Transverse colon (tissue), 4 donors: ENCODE results near the gene TIGAR. TPM values are rescaled to one million over a fixed set of nuclear protein-coding genes. Genes with fewer than 3 reads are reported as not detected.

Source experiments
- DNase-seq: peaks from one replicate; pipeline ENCODE4 v3.0.0-alpha.2; 2019
- H3K27ac ChIP-seq, 4 donors: fragments of 200-600 bp; sonication (generic); 2 replicates each; pipeline ENCODE4 v1.5.1; 2016 to 2018; ENCODE audit warnings: inconsistent platforms in 4 of 4
- H3K27me3 ChIP-seq: fragments of 200-600 bp; sonication (generic); 2 replicates; pipeline ENCODE4 v1.5.1; 2017; ENCODE audit warnings: inconsistent platforms
- H3K36me3 ChIP-seq, 4 donors: fragments of 200-600 bp; sonication (generic); 2 replicates each; pipeline ENCODE4 v1.5.1; 2017 to 2019; ENCODE audit warnings: inconsistent platforms in 4 of 4
- H3K4me1 ChIP-seq, 4 donors: fragments of 200-600 bp; sonication (generic); 2 replicates each; pipeline ENCODE4 v1.5.1; 2017 to 2020; ENCODE audit warnings: inconsistent platforms in 4 of 4
- H3K4me3 ChIP-seq, 4 donors: fragments of 200-600 bp; sonication (generic); 1 replicate in 1 of 4; 2 replicates in 3 of 4; pipeline versions ENCODE4 v1.5.1 to v1.6.1; 2017 to 2019; ENCODE audit warnings: inconsistent platforms in 4 of 4
- H3K9me3 ChIP-seq, 2 donors: fragments of 200-600 bp; sonication (generic); 2 replicates each; pipeline ENCODE4 v1.5.1; 2017 to 2019; ENCODE audit warnings: inconsistent platforms in 2 of 2
- EP300 ChIP-seq: sonication (generic); formaldehyde crosslinking; IDR thresholded peaks from one replicate; pipeline ENCODE4 v1.6.1; 2017; ENCODE audit warnings: antibody characterized with exemption, low read depth
- POLR2A ChIP-seq: fragments of 450-650 bp; IDR thresholded peaks from one replicate; pipeline ENCODE4 v1.6.1; 2016; ENCODE audit warnings: antibody characterized with exemption, mild to moderate bottlenecking, moderate library complexity
- POLR2AphosphoS5 ChIP-seq, 3 donors: sonication (generic); formaldehyde crosslinking; IDR thresholded peaks; one replicate each; pipeline ENCODE4 v1.6.1; 2016; ENCODE audit warnings: antibody characterized with exemption in 3 of 3
- WGBS, 2 donors: methylation state at CpG; one replicate each; pipeline ENCODE4 v1.1.5; 2018; ENCODE audit warnings: low coverage in 1 of 2; 5-methylcytosine and 5-hydroxymethylcytosine counted together
- in situ Hi-C, 4 donors: fragments of 200-750 bp; cut with MboI; loops; one replicate each; pipeline versions ENCODE4 v1.15.0 to v1.15.1; 2017; ENCODE audit warnings: low sequenced_read_pairs in 3 of 4, low pct_ligation_motif_present in 1 of 4, low pct_unique_long_range_greater_than_20kb in 1 of 4
- intact Hi-C: fragments of 100-400 bp; cut with DNase I; formaldehyde crosslinking; loops from one replicate; pipeline ENCODE4 v1.15.1; 2023; ENCODE audit warnings: low total_unique reads
- total RNA-seq, 4 donors: library from RNA; depleted of rRNA; stranded (reverse); fragments of >200 nt; gene quantifications; one replicate each; pipeline ENCODE4 v1.1.0, GENCODE V29; 2016
- TF ChIP-seq, protein P1 (sequence below), 5 experiments: fragments of 200-600 bp in 3 of 5; fragments of 450-650 bp in 2 of 5; sonication (generic) in 3 of 5; IDR thresholded peaks; 1 replicate in 2 of 5; 2 replicates in 3 of 5; pipeline ENCODE4 v1.5.1; 2016 to 2017; ENCODE audit warnings: antibody characterized with exemption in 5 of 5, inconsistent platforms in 3 of 5, mild to moderate bottlenecking in 2 of 5, moderate library complexity in 1 of 5

Gene TIGAR
- total RNA-seq, 4 donors from 2014 or later: 2.6 to 26.6 (median 4.4) TPM

DNA sequence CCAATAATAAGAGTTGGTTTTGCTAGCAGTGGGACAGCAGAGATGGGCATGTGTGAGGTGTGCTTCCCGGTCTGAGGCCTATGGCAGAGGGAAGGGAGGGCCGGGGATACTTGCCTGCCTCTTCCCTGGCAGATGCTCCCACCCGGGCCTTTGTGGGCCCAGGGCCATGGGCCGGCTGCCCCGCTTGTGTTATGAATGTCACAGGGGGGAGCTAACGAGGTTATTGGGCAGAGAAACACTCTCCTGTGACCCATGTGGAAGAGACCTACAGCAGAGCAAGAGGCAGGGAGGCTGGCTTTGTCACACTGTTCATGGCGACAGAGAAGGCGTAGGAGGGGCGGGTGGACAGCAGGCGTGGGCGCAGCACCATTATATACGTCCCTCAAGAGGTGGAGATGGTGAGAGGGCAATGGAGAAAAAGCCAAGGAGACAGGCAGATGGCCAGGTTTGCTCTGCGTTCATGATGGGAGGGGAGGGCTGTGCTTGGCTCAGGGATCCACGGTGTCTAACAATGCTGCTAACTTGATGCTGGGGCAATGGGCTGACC is 34.2 kb upstream of the TIGAR start:
- peak overlapping the region; percentile 68 to 74 (median 69) for H3K27ac ChIP-seq
- intact Hi-C loops: no loop called here
- H3K36me3 ChIP-seq: peaks cover 0 to 36% (median 13%) of the 10 kb centered on the region in 4 donors
- 69 to 71% methylated on average over 7 to 14 of the region's 14 CpGs for WGBS, 2 donors
- TF ChIP-seq, protein P1, sequence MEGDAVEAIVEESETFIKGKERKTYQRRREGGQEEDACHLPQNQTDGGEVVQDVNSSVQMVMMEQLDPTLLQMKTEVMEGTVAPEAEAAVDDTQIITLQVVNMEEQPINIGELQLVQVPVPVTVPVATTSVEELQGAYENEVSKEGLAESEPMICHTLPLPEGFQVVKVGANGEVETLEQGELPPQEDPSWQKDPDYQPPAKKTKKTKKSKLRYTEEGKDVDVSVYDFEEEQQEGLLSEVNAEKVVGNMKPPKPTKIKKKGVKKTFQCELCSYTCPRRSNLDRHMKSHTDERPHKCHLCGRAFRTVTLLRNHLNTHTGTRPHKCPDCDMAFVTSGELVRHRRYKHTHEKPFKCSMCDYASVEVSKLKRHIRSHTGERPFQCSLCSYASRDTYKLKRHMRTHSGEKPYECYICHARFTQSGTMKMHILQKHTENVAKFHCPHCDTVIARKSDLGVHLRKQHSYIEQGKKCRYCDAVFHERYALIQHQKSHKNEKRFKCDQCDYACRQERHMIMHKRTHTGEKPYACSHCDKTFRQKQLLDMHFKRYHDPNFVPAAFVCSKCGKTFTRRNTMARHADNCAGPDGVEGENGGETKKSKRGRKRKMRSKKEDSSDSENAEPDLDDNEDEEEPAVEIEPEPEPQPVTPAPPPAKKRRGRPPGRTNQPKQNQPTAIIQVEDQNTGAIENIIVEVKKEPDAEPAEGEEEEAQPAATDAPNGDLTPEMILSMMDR (IDR thresholded peaks at IDR 0.05): no peak
- TF ChIP-seq POLR2A (no peak), EP300 (no peak), POLR2AphosphoS5 (IDR thresholded peaks at IDR 0.05) (no peak)
- in situ Hi-C loops: loop anchor here in 3 of 4 donors (10.0 to 25.0 kb wide), 4 partner anchors 175 to 400 kb away; no protein-coding TSS in a partner anchor
- H3K9me3 ChIP-seq: no peaks in the 10 kb centered on the region
- H3K4me1 ChIP-seq: peaks cover 11 to 51% (median 36%) of the 10 kb centered on the region in 4 donors
- no peak for DNase-seq
- no peak overlapping the region for H3K4me3 ChIP-seq
- no peaks in the 10 kb centered on the region for H3K27me3 ChIP-seq

DNA sequence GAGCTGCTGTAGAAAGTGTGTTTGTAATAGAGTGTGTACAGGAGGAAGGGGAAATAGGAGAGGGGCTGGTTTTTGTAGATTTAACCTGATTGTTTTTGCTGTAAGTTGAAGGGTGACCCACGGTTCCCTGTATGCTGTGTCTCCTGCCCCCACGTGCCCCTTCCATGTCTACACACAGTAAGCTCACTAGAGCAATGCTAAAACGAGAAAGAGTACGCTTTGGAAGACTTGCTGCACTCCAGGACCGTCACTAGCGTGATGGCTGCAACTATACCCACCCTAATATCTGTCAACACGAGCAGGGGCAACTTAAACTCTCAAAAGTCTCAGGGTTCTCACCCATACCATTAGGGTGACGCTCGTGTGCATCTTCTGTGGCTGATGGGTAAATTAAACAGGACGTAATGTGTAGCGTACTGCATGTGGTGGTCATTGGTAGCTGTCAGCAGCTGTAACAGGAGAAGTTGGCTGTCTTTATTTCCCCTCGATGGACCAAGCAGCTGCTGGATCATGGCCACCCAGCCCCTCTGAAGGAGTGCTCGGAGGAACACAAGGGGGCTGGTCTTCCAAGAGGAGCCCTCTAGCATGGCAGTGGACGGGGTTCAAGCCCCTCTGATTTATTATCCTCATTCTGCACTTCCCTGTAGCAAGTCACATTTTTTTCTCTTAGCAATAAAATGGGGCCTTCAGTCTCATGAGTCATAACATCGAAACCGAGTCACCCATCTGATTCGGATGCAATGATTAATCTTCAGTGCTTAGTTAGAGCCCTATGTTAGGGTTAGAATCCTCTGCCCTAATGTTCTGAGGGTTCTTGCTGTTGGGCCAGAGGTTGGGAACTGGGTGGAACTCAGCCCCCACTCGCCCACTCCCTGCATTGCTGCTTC is 33.4 kb upstream of the TIGAR start:
- TF ChIP-seq, protein P1 (IDR thresholded peaks at IDR 0.05): no peak
- TF ChIP-seq EP300: no peak
- TF ChIP-seq POLR2AphosphoS5 (IDR thresholded peaks at IDR 0.05): no peak
- TF ChIP-seq POLR2A: no peak
- WGBS, 2 donors: 41 to 47% methylated on average over 4 to 18 of the region's 18 CpGs
- DNase-seq: no peak
- Histone ChIP-seq H3K4me1 (peaks cover 11 to 55% (median 38%) of the 10 kb centered on the region in 4 donors), H3K9me3 (no peaks in the 10 kb centered on the region), H3K27me3 (no peaks in the 10 kb centered on the region), H3K36me3 (peaks cover 0 to 36% (median 13%) of the 10 kb centered on the region in 4 donors), H3K27ac (peak overlapping the region; percentile 68 to 74 (median 69)), H3K4me3 (no peak overlapping the region)
- intact Hi-C loops: no loop called here
- in situ Hi-C loops: loop anchor here in 3 of 4 donors (10.0 to 25.0 kb wide), 4 partner anchors 175 to 400 kb away; no protein-coding TSS in a partner anchor

DNA sequence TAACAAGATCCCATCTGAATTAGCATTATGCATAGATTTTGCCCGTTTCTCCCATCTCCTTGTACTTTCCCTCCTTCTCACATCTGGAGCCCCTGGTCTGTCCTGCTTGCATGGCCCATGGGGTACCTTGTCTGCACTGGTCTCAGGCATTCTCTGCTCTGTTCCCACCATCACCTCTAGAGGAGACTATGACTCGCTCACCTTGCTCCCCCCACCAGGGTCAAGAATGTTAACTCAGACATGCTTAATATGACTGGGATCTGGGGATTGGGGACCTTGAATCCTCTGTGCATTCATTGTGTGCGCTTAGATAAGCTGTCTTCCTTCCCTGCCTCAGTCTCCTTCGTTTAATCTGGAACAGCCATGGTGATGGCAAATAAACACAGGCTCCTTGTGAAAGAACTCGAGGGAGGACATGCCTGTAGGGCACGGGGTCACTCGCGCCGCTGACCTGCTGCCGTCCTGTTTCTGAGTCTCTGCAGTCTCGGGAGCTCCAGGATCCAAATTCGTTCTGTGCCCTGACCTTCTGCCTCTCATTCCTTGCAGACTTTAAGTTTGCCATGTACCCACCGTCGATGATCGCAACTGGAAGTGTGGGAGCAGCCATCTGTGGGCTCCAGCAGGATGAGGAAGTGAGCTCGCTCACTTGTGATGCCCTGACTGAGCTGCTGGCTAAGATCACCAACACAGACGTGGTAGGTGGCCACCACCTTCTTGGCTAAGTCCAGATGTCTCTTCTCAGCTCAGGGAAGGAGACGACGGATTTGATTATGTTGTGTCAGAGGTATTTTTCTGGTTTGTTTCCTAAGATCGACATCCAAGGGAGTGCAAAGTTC is 32.5 kb upstream of the TIGAR start:
- no peak for DNase-seq
- Histone ChIP-seq H3K36me3 (peaks cover 0 to 29% (median 8%) of the 10 kb centered on the region in 4 donors), H3K27me3 (no peaks in the 10 kb centered on the region), H3K27ac (peak overlapping the region; percentile 68 to 74 (median 69)), H3K4me1 (peaks cover 19 to 65% (median 43%) of the 10 kb centered on the region in 4 donors), H3K4me3 (no peak overlapping the region), H3K9me3 (no peaks in the 10 kb centered on the region)
- intact Hi-C loops: no loop called here
- WGBS, 2 donors: 56 to 71% methylated on average over 5 to 20 of the region's 20 CpGs
- TF ChIP-seq, protein P1 (IDR thresholded peaks at IDR 0.05): no peak
- no peak for TF ChIP-seq POLR2AphosphoS5 (IDR thresholded peaks at IDR 0.05)
- TF ChIP-seq EP300: no peak
- in situ Hi-C loops: loop anchor here in 3 of 4 donors (10.0 to 25.0 kb wide), 4 partner anchors 176 to 401 kb away; no protein-coding TSS in a partner anchor
